Spleen (tissue), 7 donors: ENCODE measurements around the gene LDLRAD1.

ENCODE experiments used
- POLR2A ChIP-seq, 3 donors: fragments of 450-650 bp; IDR thresholded peaks; one replicate each; pipeline ENCODE4 v1.5.1; 2017; ENCODE audit warnings: antibody characterized with exemption in 3 of 3, mild to moderate bottlenecking in 1 of 3
- POLR2AphosphoS5 ChIP-seq, 3 donors: sonication (generic); formaldehyde crosslinking; IDR thresholded peaks; one replicate each; pipeline ENCODE4 v1.5.1; 2017; ENCODE audit warnings: antibody characterized with exemption in 3 of 3
- TF ChIP-seq, protein P1 (sequence below), 11 experiments: fragments of 200-600 bp in 7 of 11; fragments of 450-650 bp in 4 of 11; sonication (generic) in 4 of 11; IDR thresholded peaks in 8 of 11; conservative IDR thresholded peaks in 3 of 11; 1 replicate in 7 of 11; 2 replicates in 4 of 11; pipeline versions ENCODE4 v1.4.0 to v1.8.0; 2016 to 2021; ENCODE audit warnings: antibody characterized with exemption in 11 of 11, inconsistent platforms in 4 of 11, mild to moderate bottlenecking in 1 of 11
- donor health status: DM: no; HTN: no; CAD: no; lungs with moderate emphysema.
- donor health status: DM: no; HTN: no; CAD: no.
- donor health status: DM: no; HTN: no; CAD: no.

DNA sequence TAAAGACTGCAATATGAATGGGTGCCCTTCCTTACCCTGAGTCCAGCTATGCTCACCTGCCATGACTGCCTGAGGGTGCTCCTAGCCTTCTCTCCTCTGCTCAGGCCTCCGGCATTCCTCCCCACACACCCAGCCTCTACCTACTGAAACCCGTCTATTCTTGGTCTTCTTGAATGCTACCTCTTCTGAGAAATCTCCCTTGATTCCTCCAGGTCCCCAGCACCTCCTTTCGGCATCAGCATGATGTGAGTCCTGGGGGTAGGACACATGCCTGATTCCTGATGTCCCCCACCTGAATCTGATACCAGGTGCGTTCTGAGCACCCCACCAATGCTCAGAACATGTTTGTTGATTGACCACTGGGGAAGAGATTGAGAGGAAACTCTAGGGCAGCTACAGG, 8.6 kb downstream of the LDLRAD1 start:
- TF ChIP-seq, protein P1, sequence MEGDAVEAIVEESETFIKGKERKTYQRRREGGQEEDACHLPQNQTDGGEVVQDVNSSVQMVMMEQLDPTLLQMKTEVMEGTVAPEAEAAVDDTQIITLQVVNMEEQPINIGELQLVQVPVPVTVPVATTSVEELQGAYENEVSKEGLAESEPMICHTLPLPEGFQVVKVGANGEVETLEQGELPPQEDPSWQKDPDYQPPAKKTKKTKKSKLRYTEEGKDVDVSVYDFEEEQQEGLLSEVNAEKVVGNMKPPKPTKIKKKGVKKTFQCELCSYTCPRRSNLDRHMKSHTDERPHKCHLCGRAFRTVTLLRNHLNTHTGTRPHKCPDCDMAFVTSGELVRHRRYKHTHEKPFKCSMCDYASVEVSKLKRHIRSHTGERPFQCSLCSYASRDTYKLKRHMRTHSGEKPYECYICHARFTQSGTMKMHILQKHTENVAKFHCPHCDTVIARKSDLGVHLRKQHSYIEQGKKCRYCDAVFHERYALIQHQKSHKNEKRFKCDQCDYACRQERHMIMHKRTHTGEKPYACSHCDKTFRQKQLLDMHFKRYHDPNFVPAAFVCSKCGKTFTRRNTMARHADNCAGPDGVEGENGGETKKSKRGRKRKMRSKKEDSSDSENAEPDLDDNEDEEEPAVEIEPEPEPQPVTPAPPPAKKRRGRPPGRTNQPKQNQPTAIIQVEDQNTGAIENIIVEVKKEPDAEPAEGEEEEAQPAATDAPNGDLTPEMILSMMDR (IDR thresholded peaks at IDR 0.05 in 8 of 11, conservative IDR thresholded peaks at IDR 0.05 in 3 of 11), result no peak
- TF ChIP-seq POLR2A (IDR thresholded peaks at IDR 0.05) (no peak), POLR2AphosphoS5 (IDR thresholded peaks at IDR 0.05) (no peak)
